ENCODE measurements around the gene SPNS3.

- TF ChIP-seq ZNF384 (IDR thresholded peaks at IDR 0.05) (no peak), ARNT (IDR thresholded peaks at IDR 0.05) (no peak), BHLHE40 (IDR thresholded peaks at IDR 0.05; ENCODE audit: borderline replicate concordance) (no peak)
Observed at GRCh38 chr17:4499431-4500190, 65.9 kb downstream of the SPNS3 start.
